Liver (tissue), 9 donors: Measurements from ENCODE around the gene SLC45A1. TPM values are rescaled to one million over a fixed set of nuclear protein-coding genes. Genes with fewer than 3 reads are reported as not detected.

Source experiments
- DNase-seq: peaks from one replicate; pipeline ENCODE4 v3.0.0-alpha.2; 2017; ENCODE audit warnings: low spot score
- H3K27ac ChIP-seq, 2 donors: one replicate each; pipeline ENCODE4 v1.7.0; 2013; ENCODE audit warnings: inconsistent platforms in 2 of 2, low read length in 2 of 2, control low read depth in 1 of 2, low read depth in 1 of 2, mild to moderate bottlenecking in 1 of 2
- H3K27me3 ChIP-seq, 4 donors: one replicate each; pipeline versions ENCODE4 v1.6.1 to v1.7.0; 2013; ENCODE audit warnings: low read length in 3 of 4, inconsistent platforms in 1 of 4, mild to moderate bottlenecking in 1 of 4, moderate library complexity in 1 of 4; ENCODE audit not compliant: control insufficient read depth in 4 of 4, insufficient read depth in 4 of 4
- H3K36me3 ChIP-seq, 4 donors: one replicate each; pipeline versions ENCODE4 v1.6.1 to v1.7.0; 2013; ENCODE audit warnings: low read length in 3 of 4, mild to moderate bottlenecking in 3 of 4, low read depth in 1 of 4, moderate library complexity in 1 of 4; ENCODE audit not compliant: control insufficient read depth in 4 of 4, insufficient read depth in 3 of 4
- H3K4me1 ChIP-seq, 4 donors: one replicate each; pipeline versions ENCODE4 v1.6.1 to v1.7.0; 2013; ENCODE audit warnings: low read length in 3 of 4, mild to moderate bottlenecking in 3 of 4, moderate library complexity in 1 of 4; ENCODE audit not compliant: control insufficient read depth in 4 of 4, insufficient read depth in 4 of 4
- H3K4me3 ChIP-seq, 3 donors: one replicate each; pipeline versions ENCODE4 v1.6.1 to v1.7.0; 2013; ENCODE audit warnings: low read length in 3 of 3, control low read depth in 1 of 3, low read depth in 1 of 3, mild to moderate bottlenecking in 1 of 3
- H3K9ac ChIP-seq, 2 donors: one replicate each; pipeline ENCODE4 v1.7.0; 2013; ENCODE audit warnings: low read length in 2 of 2, mild to moderate bottlenecking in 2 of 2, moderate library complexity in 2 of 2, control low read depth in 1 of 2, low read depth in 1 of 2
- H3K9me3 ChIP-seq, 4 donors: one replicate each; pipeline versions ENCODE4 v1.6.1 to v1.7.0; 2013; ENCODE audit warnings: low read length in 3 of 4; ENCODE audit not compliant: control insufficient read depth in 4 of 4
- EGR1 ChIP-seq, 2 donors: IDR thresholded peaks; 2 replicates each; pipeline ENCODE4 v1.6.1; 2016 to 2018; ENCODE audit warnings: antibody characterized with exemption in 2 of 2, low read depth in 2 of 2
- FOXA1 ChIP-seq: IDR thresholded peaks from 2 replicates; pipeline ENCODE4 v1.6.1; 2016; ENCODE audit warnings: antibody characterized with exemption
- FOXA2 ChIP-seq: IDR thresholded peaks from 2 replicates; pipeline ENCODE4 v1.6.1; 2016; ENCODE audit warnings: antibody characterized with exemption
- HNF4A ChIP-seq, 2 donors: conservative IDR thresholded peaks; 2 replicates each; pipeline ENCODE4 v1.6.1; 2016; ENCODE audit warnings: antibody characterized with exemption in 2 of 2, mild to moderate bottlenecking in 2 of 2
- HNF4G ChIP-seq: IDR thresholded peaks from 2 replicates; pipeline ENCODE4 v1.6.1; 2016; ENCODE audit warnings: antibody characterized with exemption
- JUND ChIP-seq, 2 donors: IDR thresholded peaks; 2 replicates each; pipeline ENCODE4 v1.6.1; 2016; ENCODE audit warnings: antibody characterized with exemption in 2 of 2
- NR2F2 ChIP-seq: IDR thresholded peaks from 2 replicates; pipeline ENCODE4 v1.6.1; 2016; ENCODE audit warnings: antibody characterized with exemption
- RAD21 ChIP-seq, 2 donors: IDR thresholded peaks; 2 replicates each; pipeline ENCODE4 v1.6.1; 2016; ENCODE audit warnings: antibody characterized with exemption in 2 of 2, mild to moderate bottlenecking in 2 of 2
- RXRA ChIP-seq, 2 donors: IDR thresholded peaks; 2 replicates each; pipeline ENCODE4 v1.6.1; 2017 to 2018; ENCODE audit warnings: antibody characterized with exemption in 2 of 2, mild to moderate bottlenecking in 1 of 2
- SP1 ChIP-seq: IDR thresholded peaks from 2 replicates; pipeline ENCODE4 v1.6.1; 2018; ENCODE audit warnings: antibody characterized with exemption, mild to moderate bottlenecking
- TAF1 ChIP-seq: conservative IDR thresholded peaks from 2 replicates; pipeline ENCODE4 v1.6.1; 2016; ENCODE audit warnings: antibody characterized with exemption, mild to moderate bottlenecking
- YY1 ChIP-seq: IDR thresholded peaks from 2 replicates; pipeline ENCODE4 v1.6.1; 2016; ENCODE audit warnings: antibody characterized with exemption, mild to moderate bottlenecking
- WGBS: extraction: QIAGEN DNeasy Blood & Tissue Kit; methylation state at CpG from one replicate; pipeline ENCODE4 v1.1.7; 2013; 5-methylcytosine and 5-hydroxymethylcytosine counted together
- polyA plus RNA-seq, 2 donors: library from polyadenylated mRNA; stranded (reverse) in 1 of 2; unstranded in 1 of 2; fragments of 200-250 nt in 1 of 2; fragments of >200 nt in 1 of 2; fragmentation: Nextera tagmentation in 1 of 2; extraction: Ambion mirVana in 1 of 2; gene quantifications; one replicate each; pipeline versions ENCODE4 v1.2.1 to v1.2.3, GENCODE V29; 2013 to 2015
- total RNA-seq, 2 donors: library from RNA; depleted of rRNA; stranded (reverse); fragments of >200 nt; gene quantifications; one replicate each; pipeline ENCODE4 v1.2.3, GENCODE V29; 2014
- TF ChIP-seq, protein P1 (sequence below): fragments of 150-350 bp; IDR thresholded peaks from 2 replicates; pipeline ENCODE4 v1.5.1; 2017; ENCODE audit warnings: improper control_type of control experiment, low read depth, low read length; ENCODE audit not compliant: missing input control
- TF ChIP-seq, protein P2 (sequence below): IDR thresholded peaks from 2 replicates; pipeline ENCODE4 v1.6.1; 2016; ENCODE audit warnings: antibody characterized with exemption
- TF ChIP-seq, protein P3 (sequence below): IDR thresholded peaks from 2 replicates; pipeline ENCODE4 v1.6.1; 2016; ENCODE audit warnings: antibody characterized with exemption
- TF ChIP-seq, protein P4 (sequence below): IDR thresholded peaks from 2 replicates; pipeline ENCODE4 v1.6.1; 2016; ENCODE audit warnings: antibody characterized with exemption, mild to moderate bottlenecking
- TF ChIP-seq, protein P5 (sequence below): IDR thresholded peaks from 2 replicates; pipeline ENCODE4 v1.6.1; 2016; ENCODE audit warnings: antibody characterized with exemption
- donor health status: healthy.
- donor health status: healthy.
- donor health status: healthy.
- donor health status: healthy.
- donor health status: healthy.

Gene SLC45A1
- total and polyA plus RNA-seq, 4 donors = 0.08 to 0.29 (median 0.14) TPM; not detected in 1

DNA sequence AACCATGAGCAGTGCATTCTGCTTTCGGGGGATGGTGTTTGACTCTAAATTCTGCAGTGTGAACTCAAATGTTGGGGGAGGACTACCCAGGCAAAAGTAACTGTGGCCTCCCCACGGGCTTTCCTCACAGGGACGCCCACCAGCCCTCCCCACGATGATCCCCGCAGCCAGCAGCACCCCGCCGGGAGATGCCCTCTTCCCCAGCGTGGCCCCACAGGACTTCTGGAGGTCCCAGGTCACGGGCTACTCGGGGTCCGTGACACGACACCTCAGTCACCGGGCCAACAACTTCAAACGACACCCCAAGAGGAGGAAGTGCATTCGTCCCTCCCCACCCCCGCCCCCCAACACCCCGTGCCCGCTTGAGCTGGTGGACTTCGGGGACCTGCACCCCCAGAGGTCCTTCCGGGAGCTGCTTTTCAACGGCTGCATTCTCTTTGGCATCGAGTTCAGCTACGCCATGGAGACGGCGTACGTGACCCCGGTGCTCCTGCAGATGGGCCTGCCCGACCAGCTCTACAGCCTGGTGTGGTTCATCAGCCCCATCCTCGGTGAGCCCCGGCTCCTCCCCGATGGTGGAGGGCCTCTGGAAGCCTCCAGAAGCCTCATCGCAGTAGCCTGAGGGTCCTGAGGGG, 6.4 kb downstream of the SLC45A1 start:
- no peak overlapping the region for H3K27ac ChIP-seq
- no peak for DNase-seq
- no peak overlapping the region for H3K9ac ChIP-seq
- no peaks in the 10 kb centered on the region for H3K36me3 ChIP-seq
- H3K27me3 ChIP-seq = no peaks in the 10 kb centered on the region
- H3K4me1 ChIP-seq = no peaks in the 10 kb centered on the region
- TF ChIP-seq HNF4G (no peak), YY1 (no peak), EGR1 (IDR thresholded peaks at IDR 0.05; ENCODE audit: low read depth in 2 of 2) (no peak), TAF1 (no peak)
- H3K4me3 ChIP-seq = no peak overlapping the region
- 90% methylated on average over 32 of the region's 32 CpGs for WGBS
- no peaks in the 10 kb centered on the region for H3K9me3 ChIP-seq

DNA sequence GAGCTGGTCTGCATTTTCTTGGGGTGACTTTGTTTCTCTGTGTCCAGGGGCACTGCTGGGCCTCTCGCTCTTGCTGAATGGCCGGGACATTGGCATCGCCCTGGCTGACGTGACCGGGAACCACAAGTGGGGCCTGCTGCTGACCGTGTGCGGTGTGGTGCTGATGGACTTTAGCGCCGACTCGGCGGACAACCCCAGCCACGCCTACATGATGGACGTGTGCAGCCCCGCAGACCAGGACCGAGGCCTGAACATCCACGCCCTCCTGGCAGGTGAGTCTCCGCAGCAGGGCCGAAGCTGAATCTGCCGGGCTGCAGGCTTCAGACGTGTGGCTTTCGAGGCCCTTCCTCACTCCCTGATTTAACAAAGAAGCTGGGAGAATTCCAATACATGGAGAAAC, 7.9 kb downstream of the SLC45A1 start:
- H3K9me3 ChIP-seq = no peaks in the 10 kb centered on the region
- H3K4me3 ChIP-seq = no peak overlapping the region
- no peaks in the 10 kb centered on the region for H3K36me3 ChIP-seq
- WGBS = 95% methylated on average over 21 of the region's 21 CpGs
- no peak for DNase-seq
- no peaks in the 10 kb centered on the region for H3K27me3 ChIP-seq
- TF ChIP-seq JUND (IDR thresholded peaks at IDR 0.05) (no peak), RAD21 (IDR thresholded peaks at IDR 0.05) (no peak), RXRA (IDR thresholded peaks at IDR 0.05) (no peak), EGR1 (IDR thresholded peaks at IDR 0.05; ENCODE audit: low read depth in 2 of 2) (no peak), YY1 (no peak), NR2F2 (no peak), HNF4A (conservative IDR thresholded peaks at IDR 0.05) (no peak), FOXA2 (no peak), FOXA1 (no peak), SP1 (no peak)
- TF ChIP-seq, protein P1, sequence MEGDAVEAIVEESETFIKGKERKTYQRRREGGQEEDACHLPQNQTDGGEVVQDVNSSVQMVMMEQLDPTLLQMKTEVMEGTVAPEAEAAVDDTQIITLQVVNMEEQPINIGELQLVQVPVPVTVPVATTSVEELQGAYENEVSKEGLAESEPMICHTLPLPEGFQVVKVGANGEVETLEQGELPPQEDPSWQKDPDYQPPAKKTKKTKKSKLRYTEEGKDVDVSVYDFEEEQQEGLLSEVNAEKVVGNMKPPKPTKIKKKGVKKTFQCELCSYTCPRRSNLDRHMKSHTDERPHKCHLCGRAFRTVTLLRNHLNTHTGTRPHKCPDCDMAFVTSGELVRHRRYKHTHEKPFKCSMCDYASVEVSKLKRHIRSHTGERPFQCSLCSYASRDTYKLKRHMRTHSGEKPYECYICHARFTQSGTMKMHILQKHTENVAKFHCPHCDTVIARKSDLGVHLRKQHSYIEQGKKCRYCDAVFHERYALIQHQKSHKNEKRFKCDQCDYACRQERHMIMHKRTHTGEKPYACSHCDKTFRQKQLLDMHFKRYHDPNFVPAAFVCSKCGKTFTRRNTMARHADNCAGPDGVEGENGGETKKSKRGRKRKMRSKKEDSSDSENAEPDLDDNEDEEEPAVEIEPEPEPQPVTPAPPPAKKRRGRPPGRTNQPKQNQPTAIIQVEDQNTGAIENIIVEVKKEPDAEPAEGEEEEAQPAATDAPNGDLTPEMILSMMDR = no peak
- TF ChIP-seq, protein P2, sequence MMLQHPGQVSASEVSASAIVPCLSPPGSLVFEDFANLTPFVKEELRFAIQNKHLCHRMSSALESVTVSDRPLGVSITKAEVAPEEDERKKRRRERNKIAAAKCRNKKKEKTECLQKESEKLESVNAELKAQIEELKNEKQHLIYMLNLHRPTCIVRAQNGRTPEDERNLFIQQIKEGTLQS = no peak
- TF ChIP-seq, protein P3, sequence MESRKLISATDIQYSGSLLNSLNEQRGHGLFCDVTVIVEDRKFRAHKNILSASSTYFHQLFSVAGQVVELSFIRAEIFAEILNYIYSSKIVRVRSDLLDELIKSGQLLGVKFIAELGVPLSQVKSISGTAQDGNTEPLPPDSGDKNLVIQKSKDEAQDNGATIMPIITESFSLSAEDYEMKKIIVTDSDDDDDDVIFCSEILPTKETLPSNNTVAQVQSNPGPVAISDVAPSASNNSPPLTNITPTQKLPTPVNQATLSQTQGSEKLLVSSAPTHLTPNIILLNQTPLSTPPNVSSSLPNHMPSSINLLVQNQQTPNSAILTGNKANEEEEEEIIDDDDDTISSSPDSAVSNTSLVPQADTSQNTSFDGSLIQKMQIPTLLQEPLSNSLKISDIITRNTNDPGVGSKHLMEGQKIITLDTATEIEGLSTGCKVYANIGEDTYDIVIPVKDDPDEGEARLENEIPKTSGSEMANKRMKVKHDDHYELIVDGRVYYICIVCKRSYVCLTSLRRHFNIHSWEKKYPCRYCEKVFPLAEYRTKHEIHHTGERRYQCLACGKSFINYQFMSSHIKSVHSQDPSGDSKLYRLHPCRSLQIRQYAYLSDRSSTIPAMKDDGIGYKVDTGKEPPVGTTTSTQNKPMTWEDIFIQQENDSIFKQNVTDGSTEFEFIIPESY = no peak
- H3K27ac ChIP-seq = no peak overlapping the region
- no peaks in the 10 kb centered on the region for H3K4me1 ChIP-seq
- H3K9ac ChIP-seq = no peak overlapping the region

DNA sequence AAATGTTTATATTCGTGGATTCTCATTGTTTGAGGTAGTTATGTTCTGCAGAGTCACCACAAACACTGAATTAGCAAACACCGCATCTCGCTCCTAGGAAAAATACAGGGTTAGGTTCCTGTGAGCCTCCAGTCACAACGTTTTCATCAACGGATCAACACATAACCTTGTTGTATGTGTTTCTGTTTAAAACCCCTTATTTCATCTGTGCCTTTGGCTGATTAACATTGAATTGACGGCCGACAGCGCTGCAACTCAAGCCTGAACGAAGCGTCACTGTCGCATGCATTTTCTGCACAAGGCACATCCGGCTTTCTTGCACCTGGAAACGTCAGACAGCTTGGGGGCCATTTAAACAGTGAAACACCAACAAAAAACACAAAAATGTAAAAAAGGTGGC, 8.4 kb downstream of the SLC45A1 start:
- Histone ChIP-seq H3K9ac (no peak overlapping the region), H3K4me3 (no peak overlapping the region), H3K27me3 (no peaks in the 10 kb centered on the region), H3K4me1 (no peaks in the 10 kb centered on the region), H3K27ac (no peak overlapping the region), H3K9me3 (no peaks in the 10 kb centered on the region), H3K36me3 (no peaks in the 10 kb centered on the region)
- DNase-seq = no peak
- 94% methylated on average over 13 of the region's 13 CpGs for WGBS
- no peak for TF ChIP-seq FOXA2
- no peak for TF ChIP-seq RXRA (IDR thresholded peaks at IDR 0.05)
- TF ChIP-seq HNF4A (conservative IDR thresholded peaks at IDR 0.05) = no peak
- no peak for TF ChIP-seq FOXA1
- TF ChIP-seq, protein P4, sequence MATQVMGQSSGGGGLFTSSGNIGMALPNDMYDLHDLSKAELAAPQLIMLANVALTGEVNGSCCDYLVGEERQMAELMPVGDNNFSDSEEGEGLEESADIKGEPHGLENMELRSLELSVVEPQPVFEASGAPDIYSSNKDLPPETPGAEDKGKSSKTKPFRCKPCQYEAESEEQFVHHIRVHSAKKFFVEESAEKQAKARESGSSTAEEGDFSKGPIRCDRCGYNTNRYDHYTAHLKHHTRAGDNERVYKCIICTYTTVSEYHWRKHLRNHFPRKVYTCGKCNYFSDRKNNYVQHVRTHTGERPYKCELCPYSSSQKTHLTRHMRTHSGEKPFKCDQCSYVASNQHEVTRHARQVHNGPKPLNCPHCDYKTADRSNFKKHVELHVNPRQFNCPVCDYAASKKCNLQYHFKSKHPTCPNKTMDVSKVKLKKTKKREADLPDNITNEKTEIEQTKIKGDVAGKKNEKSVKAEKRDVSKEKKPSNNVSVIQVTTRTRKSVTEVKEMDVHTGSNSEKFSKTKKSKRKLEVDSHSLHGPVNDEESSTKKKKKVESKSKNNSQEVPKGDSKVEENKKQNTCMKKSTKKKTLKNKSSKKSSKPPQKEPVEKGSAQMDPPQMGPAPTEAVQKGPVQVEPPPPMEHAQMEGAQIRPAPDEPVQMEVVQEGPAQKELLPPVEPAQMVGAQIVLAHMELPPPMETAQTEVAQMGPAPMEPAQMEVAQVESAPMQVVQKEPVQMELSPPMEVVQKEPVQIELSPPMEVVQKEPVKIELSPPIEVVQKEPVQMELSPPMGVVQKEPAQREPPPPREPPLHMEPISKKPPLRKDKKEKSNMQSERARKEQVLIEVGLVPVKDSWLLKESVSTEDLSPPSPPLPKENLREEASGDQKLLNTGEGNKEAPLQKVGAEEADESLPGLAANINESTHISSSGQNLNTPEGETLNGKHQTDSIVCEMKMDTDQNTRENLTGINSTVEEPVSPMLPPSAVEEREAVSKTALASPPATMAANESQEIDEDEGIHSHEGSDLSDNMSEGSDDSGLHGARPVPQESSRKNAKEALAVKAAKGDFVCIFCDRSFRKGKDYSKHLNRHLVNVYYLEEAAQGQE = no peak
- TF ChIP-seq TAF1 = no peak
- no peak for TF ChIP-seq EGR1 (IDR thresholded peaks at IDR 0.05; ENCODE audit: low read depth in 2 of 2)
- no peak for TF ChIP-seq YY1
- TF ChIP-seq, protein P3 = no peak
- TF ChIP-seq, protein P5, sequence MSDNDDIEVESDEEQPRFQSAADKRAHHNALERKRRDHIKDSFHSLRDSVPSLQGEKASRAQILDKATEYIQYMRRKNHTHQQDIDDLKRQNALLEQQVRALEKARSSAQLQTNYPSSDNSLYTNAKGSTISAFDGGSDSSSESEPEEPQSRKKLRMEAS = no peak
